Stimulated activated CD8-positive, alpha-beta memory T cell treated with anti-CD3 and anti-CD28 coated beads, Interleukin-2, amount 100 ng/mL, for 1 hour (primary cell): ENCODE results near the gene NHP2.

Experiments
- DNase-seq, 2 donors: peaks; one replicate each; pipeline ENCODE4 v3.0.0-alpha.2; 2020; ENCODE audit warnings: low read depth in 2 of 2

The NHP2 gene

GRCh38 chr5:178114325-178115135, 39.2 kb downstream of the NHP2 start:
- peak in 1 of 2 donors; percentile 31 for DNase-seq

- DNase-seq = no peak
Observed at GRCh38 chr5:178113841-178114324, 39.8 kb downstream of the NHP2 start.

- peak; percentile 64 to 70 for DNase-seq
Observed at GRCh38 chr5:178113141-178113787, 40.4 kb downstream of the NHP2 start, which contains the start of gene N4BP3. Gene N4BP3, plus strand, starts transcription at chr5:178113532. Its CDS starts 6,052 bp downstream, at chr5:178119584.

GRCh38 chr5:178112545-178112944, 41.1 kb downstream of the NHP2 start:
- DNase-seq = no peak

GRCh38 chr5:178111925-178112324, 41.8 kb downstream of the NHP2 start:
- no peak for DNase-seq

GRCh38 chr5:178110511-178110910, 43.2 kb downstream of the NHP2 start:
- DNase-seq = no peak

- DNase-seq = no peak
Observed at GRCh38 chr5:178108966-178109365, 44.7 kb downstream of the NHP2 start.

GRCh38 chr5:178108446-178108845, 45.2 kb downstream of the NHP2 start:
- DNase-seq = no peak

- no peak for DNase-seq
Observed at GRCh38 chr5:178107756-178108310, 45.9 kb downstream of the NHP2 start.

GRCh38 chr5:178106556-178107239, 47.0 kb downstream of the NHP2 start:
- DNase-seq = no peak

- DNase-seq = no peak
Observed at GRCh38 chr5:178106086-178106485, 47.6 kb downstream of the NHP2 start.

GRCh38 chr5:178104492-178104891, 49.2 kb downstream of the NHP2 start:
- no peak for DNase-seq

GRCh38 chr5:178103612-178104011, 50.1 kb downstream of the NHP2 start:
- no peak for DNase-seq
